Measurements from ENCODE around the gene AMFR.

Gene AMFR

GRCh38 chr16:56362706-56363105 lies 62.6 kb downstream of the AMFR start:
- no peak for DNase-seq (ENCODE audit: low spot score)

- no peak for DNase-seq (ENCODE audit: low spot score)
Observed at GRCh38 chr16:56362057-56362655, 63.2 kb downstream of the AMFR start.

- DNase-seq (ENCODE audit: low spot score): no peak
Observed at GRCh38 chr16:56360117-56361008, 65.0 kb downstream of the AMFR start.

GRCh38 chr16:56357765-56358322 lies 67.5 kb downstream of the AMFR start:
- DNase-seq (ENCODE audit: low spot score): peak; percentile 53

- peak; percentile 50 for DNase-seq (ENCODE audit: low spot score)
Observed at GRCh38 chr16:56357241-56357764, 68.0 kb downstream of the AMFR start.

GRCh38 chr16:56356276-56357240 lies 68.8 kb downstream of the AMFR start:
- peak; percentile 89 for DNase-seq (ENCODE audit: low spot score)

GRCh38 chr16:56355786-56356275 lies 69.5 kb downstream of the AMFR start:
- DNase-seq (ENCODE audit: low spot score): no peak

- no peak for DNase-seq (ENCODE audit: low spot score)
Observed at GRCh38 chr16:56355221-56355620, 70.1 kb downstream of the AMFR start.

GRCh38 chr16:56354746-56355145 lies 70.6 kb downstream of the AMFR start:
- DNase-seq (ENCODE audit: low spot score): no peak

GRCh38 chr16:56354016-56354415 lies 71.3 kb downstream of the AMFR start:
- no peak for DNase-seq (ENCODE audit: low spot score)

- no peak for DNase-seq (ENCODE audit: low spot score)
Observed at GRCh38 chr16:56353054-56353921, 72.1 kb downstream of the AMFR start.

GRCh38 chr16:56352351-56353053 lies 72.8 kb downstream of the AMFR start:
- no peak for DNase-seq (ENCODE audit: low spot score)

- DNase-seq (ENCODE audit: low spot score): no peak
Observed at GRCh38 chr16:56351481-56351880, 73.9 kb downstream of the AMFR start.

- DNase-seq (ENCODE audit: low spot score): no peak
Observed at GRCh38 chr16:56350491-56351405, 74.6 kb downstream of the AMFR start.

GRCh38 chr16:56349711-56350161 lies 75.6 kb downstream of the AMFR start:
- DNase-seq (ENCODE audit: low spot score): no peak

- no peak for DNase-seq (ENCODE audit: low spot score)
Observed at GRCh38 chr16:56349086-56349415, 76.3 kb downstream of the AMFR start.

- DNase-seq (ENCODE audit: low spot score): no peak
Observed at GRCh38 chr16:56348168-56349085, 76.9 kb downstream of the AMFR start.

- no peak for DNase-seq (ENCODE audit: low spot score)
Observed at GRCh38 chr16:56347670-56348069, 77.7 kb downstream of the AMFR start.

Data from ecto neural progenitor cell (in vitro differentiated cells).